OCI-LY1 (cell line): Measurements from ENCODE around the gene METTL25B.

Source experiments
- H2AFZ ChIP-seq: fragments of 200-600 bp; sonication (generic), shearing (Covaris generic); 2 replicates; pipeline ENCODE4 v1.6.0; 2014; ENCODE audit warnings: antibody characterized with exemption, mild to moderate bottlenecking, low read length
- H3F3A ChIP-seq: fragments of 200-600 bp; sonication (generic), shearing (Covaris generic); 2 replicates; pipeline ENCODE4 v1.6.0; 2014; ENCODE audit warnings: mild to moderate bottlenecking, antibody characterized with exemption, low read length, moderate library complexity; ENCODE audit not compliant: insufficient read depth
- H3K27ac ChIP-seq: fragments of 200-600 bp; sonication (generic); 2 replicates; pipeline ENCODE4 v1.5.1; 2014; ENCODE audit warnings: low read length, mixed run types, mild to moderate bottlenecking, low read depth; ENCODE audit not compliant: poor library complexity, severe bottlenecking
- H3K27me3 ChIP-seq: fragments of 200-600 bp; sonication (generic); 2 replicates; pipeline ENCODE4 v1.6.0; 2014; ENCODE audit warnings: antibody characterized with exemption, mild to moderate bottlenecking, low read length, moderate library complexity; ENCODE audit not compliant: insufficient read depth
- H3K36me3 ChIP-seq: fragments of 200-600 bp; sonication (generic); 2 replicates; pipeline ENCODE4 v1.6.1; 2014; ENCODE audit warnings: mild to moderate bottlenecking, antibody characterized with exemption, low read length, moderate library complexity, mixed read lengths; ENCODE audit not compliant: insufficient read depth
- H3K4me1 ChIP-seq: fragments of 200-600 bp; sonication (generic); 2 replicates; pipeline ENCODE4 v1.5.1; 2014; ENCODE audit warnings: mild to moderate bottlenecking, low read length, moderate library complexity; ENCODE audit not compliant: insufficient read depth, severe bottlenecking
- H3K4me2 ChIP-seq: fragments of 200-600 bp; sonication (generic), shearing (Covaris generic); 2 replicates; pipeline ENCODE4 v1.6.1; 2014; ENCODE audit warnings: low read length
- H3K4me3 ChIP-seq: fragments of 200-600 bp; sonication (generic); 2 replicates; pipeline ENCODE4 v1.5.1; 2014; ENCODE audit warnings: low read length, low read depth, mild to moderate bottlenecking, mixed read lengths; ENCODE audit not compliant: poor library complexity, severe bottlenecking
- H3K79me2 ChIP-seq: fragments of 200-600 bp; shearing (Covaris generic); 2 replicates; pipeline ENCODE4 v1.6.1; 2016; ENCODE audit warnings: mixed run types, low read length, mixed read lengths; ENCODE audit not compliant: insufficient read depth
- H3K9ac ChIP-seq: fragments of 200-600 bp; sonication (generic), shearing (Covaris generic); 2 replicates; pipeline ENCODE4 v1.6.1; 2014; ENCODE audit warnings: mild to moderate bottlenecking, low read length, mixed read lengths
- H3K9me2 ChIP-seq: fragments of 200-600 bp; sonication (generic), shearing (Covaris generic); 2 replicates; pipeline ENCODE4 v1.6.1; 2014; ENCODE audit warnings: low read depth, mild to moderate bottlenecking, low read length, mixed read lengths
- H3K9me3 ChIP-seq: fragments of 200-600 bp; shearing (Covaris generic); 2 replicates; pipeline ENCODE4 v1.6.1; 2014; ENCODE audit warnings: low read length, mixed read lengths
- H4K20me1 ChIP-seq: fragments of 200-600 bp; sonication (generic), shearing (Covaris generic); 2 replicates; pipeline ENCODE4 v1.6.0; 2016; ENCODE audit warnings: mild to moderate bottlenecking, low read length; ENCODE audit not compliant: insufficient read depth
- CTCF ChIP-seq: fragments of 200-600 bp; sonication (generic), shearing (Covaris generic); IDR thresholded peaks from 2 replicates; pipeline ENCODE4 v1.5.1; 2017; ENCODE audit warnings: mild to moderate bottlenecking, antibody characterized with exemption, low read length, moderate library complexity, mixed read lengths
- EZH2 ChIP-seq: fragments of 200-600 bp; sonication (generic), shearing (Covaris generic); IDR thresholded peaks from 2 replicates; pipeline ENCODE4 v1.8.0; 2017; ENCODE audit warnings: borderline replicate concordance, mixed run types, mild to moderate bottlenecking, antibody characterized with exemption, low read length, moderate library complexity, mixed read lengths

The METTL25B gene

DNA sequence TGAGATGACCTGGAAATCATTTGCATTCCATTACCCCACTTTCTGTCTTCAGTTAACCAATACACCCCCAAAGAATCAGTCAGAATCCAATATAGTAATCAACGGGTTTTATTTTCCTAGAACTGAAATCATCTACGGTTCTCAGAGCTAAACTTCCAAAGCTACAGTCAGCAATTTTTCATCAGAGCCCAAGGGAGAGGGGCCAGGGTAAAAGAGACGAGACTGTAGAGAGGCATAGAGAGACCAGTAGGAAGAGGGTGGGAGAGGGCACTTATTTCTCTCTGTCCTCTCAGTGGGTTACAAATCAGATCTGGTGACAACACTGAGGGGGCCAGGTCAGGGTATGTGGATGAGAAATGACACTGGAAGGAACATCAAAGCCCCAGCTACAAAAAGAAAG lies 13.7 kb downstream of the METTL25B start:
- no peaks in the 10 kb centered on the region for H4K20me1 ChIP-seq
- H3K9me2 ChIP-seq = no peaks in the 10 kb centered on the region
- H3K27me3 ChIP-seq = no peaks in the 10 kb centered on the region
- peaks cover 19% of the 10 kb centered on the region for H3K79me2 ChIP-seq
- H3K9me3 ChIP-seq = no peaks in the 10 kb centered on the region
- TF ChIP-seq EZH2 (no peak), CTCF (no peak)
- peak overlapping the region; percentile 82 for H3K27ac ChIP-seq
- no peak overlapping the region for H3K9ac ChIP-seq
- peak overlapping the region; percentile 54 for H3K4me3 ChIP-seq
- H3K36me3 ChIP-seq = peaks cover 80% of the 10 kb centered on the region
- peaks cover 32% of the 10 kb centered on the region for H3K4me1 ChIP-seq
- no peak overlapping the region for H2AFZ ChIP-seq
- peak overlapping the region; percentile 72 for H3K4me2 ChIP-seq
- 0 out of 2 replicates have a peak, but pooled peaks cover 9% of the 10 kb centered on the region for H3F3A ChIP-seq

GRCh38 chr1:156742801-156743200 lies 14.5 kb downstream of the METTL25B start:
- H3K9me3 ChIP-seq = no peaks in the 10 kb centered on the region
- no peak overlapping the region for H3K4me3 ChIP-seq
- TF ChIP-seq EZH2 (no peak), CTCF (no peak)
- H4K20me1 ChIP-seq = no peaks in the 10 kb centered on the region
- peaks cover 25% of the 10 kb centered on the region for H3K79me2 ChIP-seq
- H2AFZ ChIP-seq = no peak overlapping the region
- H3K4me2 ChIP-seq = no peak overlapping the region
- no peaks in the 10 kb centered on the region for H3K27me3 ChIP-seq
- H3K36me3 ChIP-seq = peaks cover 72% of the 10 kb centered on the region
- H3K27ac ChIP-seq = no peak overlapping the region
- H3K9me2 ChIP-seq = no peaks in the 10 kb centered on the region
- H3K9ac ChIP-seq = no peak overlapping the region
- H3K4me1 ChIP-seq = peaks cover 39% of the 10 kb centered on the region
- 0 out of 2 replicates have a peak, but pooled peaks cover 9% of the 10 kb centered on the region for H3F3A ChIP-seq

GRCh38 chr1:156743367-156744302 lies 15.4 kb downstream of the METTL25B start:
- no peak overlapping the region for H3K27ac ChIP-seq
- 0 out of 2 replicates have a peak, but pooled peaks cover 9% of the 10 kb centered on the region for H3F3A ChIP-seq
- H3K4me1 ChIP-seq = peaks cover 47% of the 10 kb centered on the region

More at GRCh38 chr1:156743367-156744302, 15.4 kb downstream of the METTL25B start:
- no peaks in the 10 kb centered on the region for H4K20me1 ChIP-seq
- no peak overlapping the region for H3K4me3 ChIP-seq
- H3K4me2 ChIP-seq = no peak overlapping the region
- H3K79me2 ChIP-seq = peaks cover 34% of the 10 kb centered on the region
- no peaks in the 10 kb centered on the region for H3K9me2 ChIP-seq
- H3K36me3 ChIP-seq = peaks cover 63% of the 10 kb centered on the region
- no peak overlapping the region for H3K9ac ChIP-seq
- H2AFZ ChIP-seq = no peak overlapping the region
- H3K9me3 ChIP-seq = no peaks in the 10 kb centered on the region
- TF ChIP-seq EZH2 (no peak), CTCF (no peak)
- H3K27me3 ChIP-seq = no peaks in the 10 kb centered on the region
